GM21423 (cell line): ENCODE measurements around the gene PLET1.
"Not testable (repeated sequence)": the region's sequence is repeated elsewhere in the genome, so short reads cannot be mapped to it uniquely, and the experiment has no call there.

Source experiments
- ATAC-seq: cut with Tn5 transposase; IDR thresholded peaks from one replicate; pipeline ENCODE4 v1.9.1; 2021; ENCODE audit warnings: mild to moderate bottlenecking, moderate library complexity; ENCODE audit not compliant: unreplicated experiment

Gene PLET1

DNA sequence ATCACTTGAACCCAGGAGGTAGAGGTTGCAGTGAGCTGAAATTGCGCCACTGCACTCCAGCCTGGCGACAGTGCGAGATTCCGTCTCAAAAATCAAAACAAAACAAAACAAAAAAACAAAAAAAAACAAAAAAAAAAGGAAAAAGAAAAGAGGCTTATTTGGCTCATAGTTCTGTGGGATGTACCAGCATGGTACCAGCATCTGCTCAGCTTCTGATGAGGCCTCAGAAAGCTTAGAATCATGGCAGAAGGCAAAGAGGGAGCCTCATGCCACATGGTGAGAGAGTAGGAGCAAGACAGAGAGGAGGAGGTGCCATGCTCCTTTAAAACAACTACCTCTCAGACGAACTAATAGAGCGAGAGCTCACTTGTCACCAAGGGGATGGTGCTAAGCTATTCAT is 45.0 kb downstream of the PLET1 start:
- no peak for ATAC-seq

DNA sequence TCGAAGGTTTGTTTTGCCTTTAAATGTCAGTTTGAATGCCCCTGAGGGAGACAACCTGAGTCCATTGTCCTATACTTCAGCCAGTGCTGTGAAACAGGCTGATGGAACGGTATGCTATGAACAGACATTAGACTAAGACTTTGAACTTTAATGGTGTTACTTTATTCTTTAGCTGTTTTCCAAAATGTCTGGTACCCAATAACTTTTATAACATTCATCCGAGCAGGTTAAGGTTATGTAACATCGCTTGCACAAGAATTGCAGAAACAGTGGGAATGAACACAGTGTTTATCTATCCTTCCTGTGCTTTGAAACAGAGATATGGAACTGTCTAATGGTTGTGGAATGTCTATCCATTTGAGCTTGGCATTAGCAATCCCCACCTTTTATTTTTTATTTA is 46.9 kb downstream of the PLET1 start:
- no peak for ATAC-seq

DNA sequence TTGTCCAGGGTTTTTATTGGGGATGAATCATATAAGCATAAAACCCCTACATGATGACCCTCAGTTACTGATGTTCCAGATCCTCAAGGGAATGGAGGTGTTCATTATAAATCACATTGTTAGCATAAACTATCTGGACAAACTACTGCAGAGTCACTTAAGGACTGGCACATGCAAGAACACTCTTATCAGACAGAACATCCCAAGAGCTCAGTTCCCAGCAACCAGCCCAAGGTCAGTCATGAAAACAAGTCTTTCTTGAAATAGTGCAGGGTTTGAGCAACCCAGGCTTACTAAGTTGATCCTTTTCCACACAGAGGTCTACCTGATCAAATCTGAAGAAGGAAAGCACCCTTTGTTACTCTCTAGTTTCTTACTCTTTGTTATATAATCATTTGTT is 48.0 kb downstream of the PLET1 start:
- ATAC-seq = no peak

DNA sequence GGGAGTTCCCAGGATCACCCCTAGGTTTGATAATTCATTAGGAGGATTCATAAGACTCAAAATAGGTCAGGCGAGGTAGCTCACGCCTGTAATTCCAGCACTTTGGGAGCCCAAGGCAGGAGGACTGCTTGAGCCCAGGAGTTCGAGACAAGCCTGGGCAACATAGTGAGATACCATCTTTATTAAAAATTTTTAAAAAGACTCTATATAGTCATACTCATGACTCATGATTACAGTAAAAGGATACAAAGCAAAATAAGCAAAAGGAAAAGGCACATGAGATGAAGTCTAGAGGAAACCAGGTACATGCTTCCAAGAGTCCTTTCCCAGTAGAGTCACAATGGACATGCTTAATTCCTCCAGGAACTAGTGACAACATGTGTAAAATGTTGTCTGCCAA is 48.4 kb downstream of the PLET1 start:
- ATAC-seq = no peak

DNA sequence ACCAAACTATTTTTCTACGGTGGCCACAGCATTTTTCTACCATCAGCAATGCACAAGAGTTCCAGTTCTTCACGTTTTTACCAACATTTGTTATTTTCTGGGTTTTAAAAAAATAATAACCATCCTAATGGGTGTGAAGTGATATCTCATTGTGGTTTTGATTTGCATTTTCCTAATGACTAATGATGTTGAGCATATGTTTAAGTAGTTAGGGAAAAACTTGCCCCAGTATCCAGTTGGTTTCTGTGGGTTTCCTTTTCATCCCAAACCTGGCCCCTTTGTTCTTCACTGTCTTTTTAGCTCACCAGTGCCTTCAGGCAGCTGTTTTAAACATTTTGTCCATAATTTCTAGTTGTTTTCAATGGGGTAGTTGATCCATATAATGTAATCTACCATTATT is 49.1 kb downstream of the PLET1 start:
- no peak for ATAC-seq

DNA sequence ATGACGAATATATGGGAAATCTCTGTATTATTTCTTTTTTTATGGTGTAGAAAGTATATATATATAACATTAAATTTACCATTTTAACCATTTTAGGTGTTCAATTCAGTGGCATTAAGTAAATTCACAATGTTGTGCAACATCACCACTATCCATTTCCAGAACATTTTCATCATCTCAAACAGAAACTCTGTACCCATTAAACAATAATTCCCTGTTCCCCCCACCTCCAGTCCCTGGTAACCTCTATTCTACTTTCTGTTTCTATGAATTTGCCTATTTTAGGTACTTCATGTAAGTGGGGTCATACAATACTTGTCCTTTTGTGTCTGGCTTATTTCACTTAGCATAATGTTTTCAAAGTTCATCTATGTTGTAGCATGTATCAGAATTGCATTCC is 49.8 kb downstream of the PLET1 start:
- no peak for ATAC-seq

DNA sequence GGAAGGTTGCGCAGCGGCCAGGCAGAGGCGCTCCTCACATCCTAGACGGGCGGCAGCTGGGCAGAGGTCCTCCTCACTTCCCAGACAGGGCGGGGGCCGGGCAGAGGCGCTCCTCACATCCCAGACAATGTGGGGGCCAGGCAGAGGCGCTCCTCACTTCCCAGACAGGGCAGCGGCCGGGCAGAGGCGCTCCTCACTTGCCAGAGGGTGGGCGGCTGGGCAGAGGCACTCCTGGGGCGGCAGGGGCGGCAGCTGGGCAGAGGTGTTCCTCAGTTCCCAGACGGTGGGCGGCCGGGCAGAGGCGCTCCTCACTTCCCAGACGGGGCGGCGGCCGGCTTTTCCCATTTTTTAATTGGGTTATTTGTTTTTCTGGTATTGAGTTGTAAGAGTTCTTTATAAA is 54.6 kb downstream of the PLET1 start:
- ATAC-seq = no peak

DNA sequence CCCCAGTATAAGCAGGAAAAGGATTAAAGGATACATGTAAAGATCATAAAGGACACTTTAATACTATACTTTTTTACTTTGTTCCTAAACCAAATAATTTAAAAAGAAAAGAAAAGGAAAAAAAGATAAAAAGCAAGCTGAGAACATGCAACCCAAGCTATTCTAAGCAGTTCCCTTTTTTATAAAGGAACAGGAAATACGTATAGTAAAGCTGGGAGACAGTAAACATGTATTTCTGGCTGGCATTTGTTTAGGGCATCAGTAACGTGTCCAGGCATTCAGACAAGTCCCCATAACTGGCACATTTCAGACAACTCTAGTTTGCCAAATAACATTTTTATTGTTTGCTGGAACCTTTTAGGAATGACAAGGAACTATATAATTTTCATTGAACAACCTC is 60.4 kb downstream of the PLET1 start:
- ATAC-seq = no peak

DNA sequence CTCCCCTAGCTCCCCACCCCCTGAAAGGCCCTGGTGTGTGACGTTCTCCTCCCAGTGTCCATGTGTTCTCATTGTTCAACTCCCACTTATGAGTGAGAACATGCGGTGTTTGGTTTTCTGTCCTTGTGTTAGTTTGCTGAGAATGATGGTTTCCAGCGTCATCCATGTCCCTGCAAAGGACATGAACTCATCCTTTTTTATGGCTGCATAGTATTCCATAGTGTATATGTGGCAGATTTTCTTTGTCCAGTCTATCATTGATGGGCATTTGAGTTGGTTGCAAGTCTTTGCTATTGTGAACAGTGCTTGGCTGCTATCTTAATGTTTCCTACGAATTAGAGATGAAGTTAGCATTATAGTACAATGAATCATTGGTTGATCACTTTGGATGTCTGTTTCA is 61.6 kb downstream of the PLET1 start:
- ATAC-seq = not testable (repeated sequence)
